ENCODE results near the gene IYD.

IYD gene

GRCh38 chr6:150368762-150369161, at the start of gene IYD:
IYD (plus strand) TSS chr6:150369012; CDS start chr6:150369032, 20 bp downstream.
- no peak for DNase-seq

GRCh38 chr6:150319924-150320323, 48.9 kb upstream of the IYD start:
- DNase-seq: no peak

- no peak for DNase-seq
These were observed 48.4 kb upstream of the IYD start for GRCh38 chr6:150320442-150320841.

GRCh38 chr6:150322466-150322871, 46.3 kb upstream of the IYD start:
- no peak for DNase-seq

GRCh38 chr6:150323205-150323604, 45.6 kb upstream of the IYD start:
- DNase-seq: no peak

- DNase-seq: no peak
These were observed 44.8 kb upstream of the IYD start for GRCh38 chr6:150324044-150324443.

GRCh38 chr6:150325066-150325772, 43.6 kb upstream of the IYD start:
- DNase-seq: no peak

- DNase-seq: no peak
These were observed 41.6 kb upstream of the IYD start for GRCh38 chr6:150327117-150327774.

GRCh38 chr6:150328744-150329405, 39.9 kb upstream of the IYD start:
- DNase-seq: no peak

GRCh38 chr6:150331344-150331743, 37.5 kb upstream of the IYD start:
- no peak for DNase-seq

GRCh38 chr6:150332939-150333584, 35.8 kb upstream of the IYD start:
- no peak for DNase-seq

GRCh38 chr6:150333585-150333941, 35.2 kb upstream of the IYD start:
- no peak for DNase-seq

- DNase-seq: peak; percentile 13
These were observed 33.7 kb upstream of the IYD start for GRCh38 chr6:150334790-150335783.

- DNase-seq: no peak
These were observed 32.5 kb upstream of the IYD start for GRCh38 chr6:150336299-150336698.

- DNase-seq: no peak
These were observed 32.1 kb upstream of the IYD start for GRCh38 chr6:150336708-150337107.

- no peak for DNase-seq
These were observed 26.7 kb upstream of the IYD start for GRCh38 chr6:150342126-150342525.

GRCh38 chr6:150343434-150343833, 25.4 kb upstream of the IYD start:
- no peak for DNase-seq

- no peak for DNase-seq
These were observed 23.0 kb upstream of the IYD start for GRCh38 chr6:150345781-150346180.

- no peak for DNase-seq
These were observed 22.5 kb upstream of the IYD start for GRCh38 chr6:150346346-150346745.

GRCh38 chr6:150347845-150348244, 21.0 kb upstream of the IYD start:
- DNase-seq: no peak

GRCh38 chr6:150349546-150349945, 19.3 kb upstream of the IYD start:
- no peak for DNase-seq
